Activated CD8-positive, alpha-beta T cell treated with anti-CD3 and anti-CD28 coated beads for 36 hours (primary cell): ENCODE results near the gene ARHGAP26. TPM values are rescaled to one million over a fixed set of nuclear protein-coding genes. Genes with fewer than 3 reads are reported as not detected.

Experiments used
- ATAC-seq: fragments of 200-7000 bp; cut with Tn5 transposase; one replicate; pipeline ENCODE4 v1.10.0; 2021; ENCODE audit warnings: mild to moderate bottlenecking, moderate library complexity
- CTCF ChIA-PET: fragments of 350-600 bp; sonication (Branson Sonifier 250); formaldehyde crosslinking; loops from one replicate; lab custom pipeline; 2021; ENCODE audit warnings: antibody characterized with exemption; lab: Charles Lee
- POLR2A ChIA-PET: fragments of 350-600 bp; sonication (Branson Sonifier 250); formaldehyde crosslinking; loops from one replicate; lab custom pipeline; 2021; ENCODE audit warnings: antibody characterized with exemption; lab: Charles Lee
- DNase-seq: peaks from one replicate; pipeline ENCODE4 v3.0.0-alpha.2; 2020
- H3K27ac Mint-ChIP-seq: one replicate; pipeline ENCODE4 v1.8.0; 2021; ENCODE audit warnings: mild to moderate bottlenecking, mixed read lengths
- H3K27me3 Mint-ChIP-seq: one replicate; pipeline ENCODE4 v1.8.0; 2021; ENCODE audit warnings: mixed read lengths
- H3K36me3 Mint-ChIP-seq: one replicate; pipeline ENCODE4 v1.8.0; 2021; ENCODE audit warnings: low read depth, mixed read lengths
- H3K4me1 Mint-ChIP-seq: one replicate; pipeline ENCODE4 v1.8.0; 2021; ENCODE audit warnings: low read depth, mixed read lengths
- H3K4me3 Mint-ChIP-seq: one replicate; pipeline ENCODE4 v1.8.0; 2021; ENCODE audit warnings: mild to moderate bottlenecking, moderate library complexity, mixed read lengths
- H3K9me3 Mint-ChIP-seq: one replicate; pipeline ENCODE4 v1.8.0; 2021; ENCODE audit warnings: mixed read lengths
- CTCF ChIP-seq: fragments of 200-600 bp; IDR thresholded peaks from one replicate; pipeline ENCODE4 v1.8.0; 2022; ENCODE audit warnings: antibody characterized with exemption, mild to moderate bottlenecking
- intact Hi-C: fragments of 100-400 bp; cut with micrococcal nuclease; formaldehyde crosslinking; loops from one replicate; pipeline ENCODE4 v1.10.0; 2022
- total RNA-seq, 2 experiments: library from RNA; stranded (reverse); gene quantifications; one replicate each; pipeline ENCODE4 v1.2.3, GENCODE V29; 2021

Gene ARHGAP26
- total RNA-seq, 2 experiments from 2014 or later, result 12.7 to 18.0 TPM

DNA sequence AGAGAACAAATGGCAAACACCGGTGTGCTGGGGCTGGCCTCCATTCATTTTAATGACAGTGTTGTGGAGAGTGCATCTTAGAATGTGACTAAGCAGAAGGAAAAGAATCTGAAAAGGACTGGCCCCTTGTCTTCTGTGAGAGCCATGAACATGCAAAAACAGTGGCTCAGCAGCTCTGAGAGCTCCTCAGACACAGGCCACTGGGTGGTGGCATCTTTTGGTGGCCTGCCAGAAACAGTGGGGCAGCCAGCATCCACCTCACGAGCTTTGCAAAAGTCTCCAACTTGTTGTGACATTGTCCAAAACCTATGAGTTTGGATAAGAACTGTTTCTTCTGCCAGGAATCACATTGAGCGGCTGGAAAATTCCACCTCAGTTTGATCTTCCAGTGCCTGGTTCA lies 399.9 kb downstream of the ARHGAP26 start:
- DNase-seq, result no peak
- no peak for ATAC-seq
- H3K9me3 Mint-ChIP-seq, result no peaks in the 10 kb centered on the region
- POLR2A ChIA-PET, result interaction anchor here (0.6 to 1.1 kb wide), 2 partner anchors 20 to 678 kb away, joined by 3 read pairs; no protein-coding TSS in a partner anchor
- intact Hi-C loops, result no loop called here
- no peak overlapping the region for H3K4me3 Mint-ChIP-seq
- peaks cover 3% of the 10 kb centered on the region for H3K4me1 Mint-ChIP-seq
- H3K27ac Mint-ChIP-seq, result no peak overlapping the region
- TF ChIP-seq CTCF, result no peak
- CTCF ChIA-PET, result interaction anchor here (0.9 kb wide), 1 partner anchor 166 kb away, joined by 3 read pairs; no protein-coding TSS in a partner anchor
- no peaks in the 10 kb centered on the region for H3K36me3 Mint-ChIP-seq
- no peaks in the 10 kb centered on the region for H3K27me3 Mint-ChIP-seq

DNA sequence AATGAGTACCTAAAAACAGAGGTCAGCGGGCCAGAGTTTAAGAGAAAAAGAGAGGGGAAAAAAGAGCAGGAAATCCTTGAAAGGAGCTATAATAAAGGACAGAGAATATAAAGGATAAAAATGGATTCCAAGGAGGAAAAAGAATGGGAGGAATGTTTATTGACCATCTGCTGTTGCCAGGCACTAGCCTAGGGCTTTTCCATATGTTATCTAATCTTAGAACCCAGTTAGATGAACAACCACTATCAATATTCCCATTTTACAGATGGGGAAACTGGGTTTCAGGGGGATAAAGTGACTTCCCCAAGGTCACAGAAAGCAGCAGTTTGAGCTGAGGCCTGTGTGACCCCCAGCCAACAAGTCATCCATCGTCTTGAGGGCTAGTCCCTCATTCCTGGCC lies 400.8 kb downstream of the ARHGAP26 start:
- intact Hi-C loops, result no loop called here
- no peak for ATAC-seq
- H3K9me3 Mint-ChIP-seq, result no peaks in the 10 kb centered on the region
- no peak overlapping the region for H3K4me3 Mint-ChIP-seq
- H3K4me1 Mint-ChIP-seq, result peaks cover 3% of the 10 kb centered on the region
- CTCF ChIA-PET, result interaction anchor here (0.7 to 0.9 kb wide), 2 partner anchors 38 to 167 kb away, joined by 3 read pairs; no protein-coding TSS in a partner anchor
- DNase-seq, result no peak
- no peaks in the 10 kb centered on the region for H3K27me3 Mint-ChIP-seq
- TF ChIP-seq CTCF, result no peak
- no peak overlapping the region for H3K27ac Mint-ChIP-seq
- H3K36me3 Mint-ChIP-seq, result no peaks in the 10 kb centered on the region
- POLR2A ChIA-PET, result interaction anchor here (0.6 kb wide), 1 partner anchor 677 kb away, joined by 3 read pairs; no protein-coding TSS in a partner anchor

DNA sequence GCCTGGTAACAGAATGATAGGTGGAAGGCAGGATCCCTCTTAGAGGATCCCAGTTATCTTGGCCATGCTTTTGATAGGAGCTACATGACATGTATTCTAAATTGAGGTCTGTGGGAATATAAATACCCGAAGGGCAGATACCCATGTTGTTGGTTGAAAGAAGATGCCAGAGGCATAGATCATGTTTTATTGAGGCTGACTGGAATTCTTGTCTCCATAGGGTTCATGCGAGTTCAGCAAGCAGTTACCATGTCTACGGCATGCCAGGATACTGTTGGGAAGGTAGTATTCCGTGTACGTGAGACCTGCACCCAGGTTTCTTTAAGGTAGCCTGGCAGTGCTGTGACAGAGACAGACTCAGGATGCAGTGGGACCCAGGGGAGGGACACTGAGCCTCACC lies 402.6 kb downstream of the ARHGAP26 start:
- Mint-ChIP-seq H3K9me3 (no peaks in the 10 kb centered on the region), H3K36me3 (no peaks in the 10 kb centered on the region), H3K4me3 (no peak overlapping the region), H3K27ac (no peak overlapping the region), H3K27me3 (no peaks in the 10 kb centered on the region), H3K4me1 (peaks cover 3% of the 10 kb centered on the region)
- no peak for ATAC-seq
- intact Hi-C loops, result no loop called here
- TF ChIP-seq CTCF, result no peak
- no peak for DNase-seq
- ChIA-PET CTCF (interaction anchor here (0.6 kb wide), 1 partner anchor 27 kb away, joined by 3 read pairs; no protein-coding TSS in a partner anchor), POLR2A (interaction anchor here (0.7 kb wide), 1 partner anchor 114 kb away, joined by 3 read pairs; no protein-coding TSS in a partner anchor)

GRCh38 chr5:143173139-143173889 lies 403.1 kb downstream of the ARHGAP26 start:
- no peak for DNase-seq
- H3K36me3 Mint-ChIP-seq, result peaks cover under 1% of the 10 kb centered on the region
- POLR2A ChIA-PET, result interaction anchor here (1.2 kb wide), 1 partner anchor 9 kb away, joined by 3 read pairs; no protein-coding TSS in a partner anchor
- intact Hi-C loops, result no loop called here
- no peak overlapping the region for H3K27ac Mint-ChIP-seq
- H3K4me1 Mint-ChIP-seq, result peaks cover 3% of the 10 kb centered on the region
- H3K9me3 Mint-ChIP-seq, result no peaks in the 10 kb centered on the region
- H3K4me3 Mint-ChIP-seq, result no peak overlapping the region
- no peak for ATAC-seq
- no peaks in the 10 kb centered on the region for H3K27me3 Mint-ChIP-seq
- no peak for TF ChIP-seq CTCF
- CTCF ChIA-PET, result interaction anchor here (0.6 kb wide), 1 partner anchor 27 kb away, joined by 3 read pairs; no protein-coding TSS in a partner anchor
